Measurements from ENCODE around the gene ANTXR2.

ANTXR2 gene

DNA sequence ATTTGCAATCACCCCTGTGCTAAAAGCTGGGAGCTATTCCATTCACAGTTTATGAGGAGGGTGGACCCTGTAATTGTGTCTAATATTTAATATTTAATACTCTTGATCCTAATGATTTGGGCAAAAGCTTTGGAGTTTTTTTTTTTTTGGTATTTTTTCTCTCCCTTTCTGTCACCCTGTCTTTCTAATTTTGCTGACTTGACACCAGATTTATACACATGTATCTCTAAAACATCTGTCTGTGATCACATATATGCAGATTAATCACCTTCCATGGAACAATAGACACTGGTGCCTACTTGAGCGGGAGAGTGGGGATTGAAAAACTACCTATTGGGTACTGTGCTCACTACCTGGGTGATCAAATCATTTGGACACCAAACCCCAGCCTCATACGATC is 18.7 kb upstream of the ANTXR2 start:
- no peak for DNase-seq

DNA sequence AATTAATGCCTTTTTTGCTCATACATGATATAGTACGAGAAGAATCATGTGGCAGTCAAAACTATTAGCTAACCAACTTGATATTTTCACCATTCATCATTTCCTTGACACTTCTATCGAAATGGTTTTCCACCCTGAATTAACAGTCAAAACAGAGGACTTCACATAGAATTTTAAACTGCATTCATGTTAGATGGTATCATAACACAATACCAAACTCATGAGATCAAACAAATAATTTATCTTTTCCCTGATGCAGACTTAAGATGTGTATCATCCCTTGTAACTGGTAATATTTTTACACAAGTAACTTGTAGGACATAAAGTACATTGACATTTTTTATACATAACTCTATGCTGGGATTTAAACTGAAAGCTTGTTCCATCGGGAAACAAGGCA is 18.2 kb upstream of the ANTXR2 start:
- no peak for DNase-seq

DNA sequence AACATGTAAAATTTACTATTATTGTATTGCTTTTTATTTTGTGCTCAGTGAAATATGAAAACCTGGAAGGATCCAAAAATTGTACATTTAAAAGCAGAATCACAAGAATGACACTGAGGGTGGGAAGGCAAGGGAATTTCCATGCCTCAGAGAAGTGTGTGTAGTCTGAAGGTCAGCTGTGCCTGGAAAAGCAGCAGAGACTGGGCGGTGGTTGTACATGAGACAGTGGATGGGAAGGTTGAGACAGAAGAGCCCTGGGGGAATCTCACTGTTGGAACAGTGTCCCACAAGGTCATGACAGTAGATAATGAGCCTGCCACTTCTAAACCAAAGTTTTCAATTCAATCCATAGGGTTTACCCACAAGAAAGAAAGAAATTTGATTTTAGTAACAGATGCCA is 17.1 kb upstream of the ANTXR2 start:
- DNase-seq = no peak

DNA sequence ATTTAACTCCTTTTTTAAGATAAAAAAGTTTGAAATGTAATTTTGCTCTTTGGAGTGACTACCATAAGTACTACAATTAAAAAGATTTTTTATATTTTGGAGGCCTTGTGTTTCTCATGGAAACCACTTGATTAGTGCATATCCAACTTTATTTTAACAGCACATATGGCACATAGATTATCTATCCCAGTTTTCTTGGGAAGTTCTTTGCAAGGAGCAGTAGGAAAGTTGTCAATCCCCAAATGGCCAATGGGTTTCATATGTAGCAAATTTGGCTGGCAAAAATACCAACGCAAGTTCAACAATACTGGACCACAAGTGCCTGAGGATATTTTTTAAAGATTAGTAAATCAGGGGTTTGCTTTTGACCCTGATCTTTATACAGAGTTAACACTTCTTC is 15.4 kb upstream of the ANTXR2 start:
- no peak for DNase-seq

DNA sequence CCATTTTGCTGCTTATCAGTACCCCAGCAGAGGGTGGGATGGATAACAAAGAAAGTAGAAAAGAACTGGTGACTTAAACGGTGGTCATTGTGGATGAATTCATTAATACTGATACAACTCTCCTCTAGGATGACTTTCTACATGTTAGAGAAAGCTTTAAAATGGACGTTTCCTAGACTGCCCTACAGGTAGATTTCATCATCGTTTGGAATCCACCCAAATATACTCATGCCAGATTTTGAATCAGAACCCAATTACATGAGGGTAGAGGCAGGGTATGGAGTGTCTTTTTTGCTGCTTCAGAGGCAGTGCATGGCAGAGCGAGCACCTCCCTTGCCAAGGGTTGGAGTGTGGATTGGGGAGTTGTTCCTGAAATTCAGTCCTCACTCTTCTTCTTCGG is 13.3 kb upstream of the ANTXR2 start:
- no peak for DNase-seq

DNA sequence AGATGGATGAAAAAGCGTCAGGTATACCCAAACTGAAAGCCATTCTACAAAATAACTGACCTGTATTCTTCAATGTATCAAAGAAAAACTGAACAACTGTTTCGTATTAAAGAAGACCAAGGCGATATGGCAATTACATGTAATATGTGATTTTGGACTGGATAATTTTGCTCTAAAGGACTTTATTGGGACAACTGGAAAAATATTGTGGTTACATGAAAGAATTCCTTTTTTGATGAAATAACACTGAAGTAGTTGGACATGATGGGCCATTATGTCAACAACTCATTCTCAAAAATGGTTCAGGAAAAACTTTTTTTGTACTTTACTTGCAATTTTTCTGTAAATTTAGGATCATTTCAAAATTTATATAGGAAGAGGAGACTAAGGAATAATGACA is 12.1 kb upstream of the ANTXR2 start:
- DNase-seq = no peak

DNA sequence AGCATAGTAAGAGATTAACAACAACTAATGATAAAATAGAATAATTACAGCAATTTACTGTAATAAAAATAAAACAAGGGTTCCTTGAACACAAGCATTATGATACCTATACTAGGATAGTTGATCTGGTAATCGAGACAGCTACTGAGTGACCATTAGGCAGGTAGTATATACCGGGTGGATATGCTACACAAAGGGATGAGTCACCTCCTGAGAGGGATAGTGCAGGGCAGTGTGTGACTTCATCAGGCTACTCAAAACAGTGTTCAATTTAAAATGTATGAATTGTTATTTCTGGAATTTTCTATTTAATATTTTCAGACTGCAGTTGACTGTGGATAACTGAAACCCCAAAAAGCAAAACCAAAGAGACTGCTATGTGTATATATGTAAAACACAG is 9.7 kb upstream of the ANTXR2 start:
- no peak for DNase-seq

DNA sequence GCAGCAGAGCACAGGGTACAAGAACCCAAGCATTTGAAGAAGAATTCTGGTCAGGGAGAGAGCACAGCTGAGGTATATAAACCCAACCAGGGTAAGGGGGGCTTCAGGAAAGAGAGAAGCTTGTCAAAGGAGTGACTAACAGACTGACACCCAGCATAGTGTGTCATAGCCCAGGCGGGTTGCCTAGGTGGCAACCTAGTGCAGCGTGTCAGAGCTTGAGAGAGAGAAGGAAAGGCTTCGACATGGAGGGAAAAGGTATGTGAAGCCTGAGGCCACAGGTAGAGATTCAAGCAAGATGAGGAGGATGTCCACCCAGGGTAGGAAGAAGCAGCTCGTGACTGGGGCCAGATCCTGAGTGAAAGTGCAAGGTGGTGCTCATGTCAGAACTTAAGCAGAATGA is 8.5 kb upstream of the ANTXR2 start:
- DNase-seq = no peak

DNA sequence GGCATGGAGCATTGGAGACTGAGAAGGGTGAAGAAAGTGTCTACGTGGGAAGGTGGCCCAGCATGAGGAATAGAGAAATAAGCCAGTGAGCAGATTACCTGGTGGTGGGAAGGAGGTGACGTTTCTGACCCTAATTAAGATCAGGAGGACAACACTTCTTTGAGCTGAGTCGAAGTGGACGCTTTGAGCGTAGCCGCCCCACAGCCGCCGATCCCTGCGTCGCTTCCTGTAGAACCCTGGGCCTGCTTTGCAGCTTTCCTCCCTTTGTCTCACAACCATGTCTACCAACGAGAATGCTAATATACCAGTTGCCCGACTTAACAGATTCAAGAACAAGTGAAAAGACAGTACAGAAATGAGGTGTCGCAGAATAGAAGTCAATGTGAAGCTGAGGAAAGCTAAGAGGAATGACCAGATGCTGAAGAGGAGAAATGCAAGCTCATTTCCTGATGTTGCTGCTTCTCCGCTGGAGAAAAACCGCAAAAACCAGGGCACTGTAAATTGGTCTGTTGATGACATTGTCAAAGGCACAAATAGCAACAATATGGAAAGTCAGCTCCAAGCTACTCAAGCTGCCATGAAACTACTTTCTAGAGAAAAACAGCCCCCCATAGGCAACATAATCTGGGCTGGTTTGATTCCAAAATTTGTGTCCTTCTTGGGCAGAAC is 6.4 kb upstream of the ANTXR2 start:
- no peak for DNase-seq

DNA sequence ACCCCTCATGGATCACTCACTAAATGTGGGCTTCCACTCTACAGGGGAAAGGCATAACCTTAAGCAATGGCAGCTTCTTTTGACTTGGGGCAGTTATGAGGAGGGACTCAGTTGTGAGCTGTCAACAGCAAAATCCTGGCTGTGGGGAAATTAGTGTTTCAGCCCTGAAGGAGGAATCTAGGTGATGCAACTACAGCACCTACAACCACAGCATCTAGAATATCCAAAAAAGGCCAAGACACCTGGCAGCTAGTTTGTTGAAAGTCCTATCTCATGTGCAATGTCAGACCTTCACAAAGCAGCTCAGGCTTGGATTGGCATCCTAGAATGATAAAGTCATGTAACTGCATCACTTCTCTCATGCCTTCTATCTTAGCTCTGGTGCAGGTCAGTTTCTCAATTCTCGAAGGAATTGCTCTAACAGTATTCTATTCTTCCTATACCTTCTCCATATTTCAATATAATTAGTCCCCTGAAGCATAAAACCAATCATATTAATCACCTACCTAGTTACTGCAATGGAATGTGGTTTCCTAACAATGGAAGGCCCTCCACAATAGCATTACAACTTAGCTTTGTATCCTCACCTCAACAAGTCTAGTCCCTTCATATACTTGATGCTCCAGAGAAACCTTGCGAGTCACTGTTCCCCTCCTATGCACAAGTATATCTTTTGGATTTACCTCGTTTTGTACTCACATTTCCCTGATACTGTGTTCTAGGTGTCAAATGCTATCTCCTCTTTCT is 5.5 kb upstream of the ANTXR2 start:
- DNase-seq = no peak

DNA sequence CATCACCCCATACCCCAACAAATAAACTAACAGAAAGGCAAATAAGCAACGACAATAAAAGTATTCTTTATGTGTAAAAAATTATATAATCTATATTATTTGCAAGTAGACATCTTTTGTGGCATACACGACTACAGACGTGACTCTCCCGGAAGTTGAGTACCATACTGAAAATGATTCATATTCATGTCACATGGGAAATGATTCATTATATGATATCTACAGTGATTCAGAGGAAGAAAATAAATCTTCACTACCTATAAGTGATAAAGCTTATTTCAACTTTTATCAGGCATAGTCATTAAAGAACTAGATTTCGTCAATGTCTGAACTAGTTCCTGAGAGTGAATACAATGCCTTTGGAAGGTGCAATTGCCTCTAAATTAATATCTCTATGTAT is 4.6 kb upstream of the ANTXR2 start:
- no peak for DNase-seq

DNA sequence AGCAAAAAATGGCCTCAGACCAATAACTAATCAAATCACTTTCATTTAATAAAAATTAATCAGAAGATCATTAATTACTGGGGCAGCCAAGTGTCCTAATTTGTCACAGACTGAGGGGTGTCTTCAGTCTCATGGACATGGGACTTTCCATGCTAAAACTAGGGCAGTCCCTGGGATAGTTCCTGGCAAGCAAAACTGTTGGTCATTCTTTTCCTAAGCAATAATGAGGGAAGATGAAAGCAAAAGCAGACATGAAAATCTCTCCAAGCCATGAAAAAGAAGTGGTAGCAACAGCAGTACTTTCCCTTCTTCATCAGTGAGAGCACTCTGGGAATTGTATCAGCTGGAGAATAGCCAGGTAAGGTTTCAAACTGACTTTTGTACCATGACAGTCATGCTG is 3.7 kb upstream of the ANTXR2 start:
- DNase-seq = no peak

DNA sequence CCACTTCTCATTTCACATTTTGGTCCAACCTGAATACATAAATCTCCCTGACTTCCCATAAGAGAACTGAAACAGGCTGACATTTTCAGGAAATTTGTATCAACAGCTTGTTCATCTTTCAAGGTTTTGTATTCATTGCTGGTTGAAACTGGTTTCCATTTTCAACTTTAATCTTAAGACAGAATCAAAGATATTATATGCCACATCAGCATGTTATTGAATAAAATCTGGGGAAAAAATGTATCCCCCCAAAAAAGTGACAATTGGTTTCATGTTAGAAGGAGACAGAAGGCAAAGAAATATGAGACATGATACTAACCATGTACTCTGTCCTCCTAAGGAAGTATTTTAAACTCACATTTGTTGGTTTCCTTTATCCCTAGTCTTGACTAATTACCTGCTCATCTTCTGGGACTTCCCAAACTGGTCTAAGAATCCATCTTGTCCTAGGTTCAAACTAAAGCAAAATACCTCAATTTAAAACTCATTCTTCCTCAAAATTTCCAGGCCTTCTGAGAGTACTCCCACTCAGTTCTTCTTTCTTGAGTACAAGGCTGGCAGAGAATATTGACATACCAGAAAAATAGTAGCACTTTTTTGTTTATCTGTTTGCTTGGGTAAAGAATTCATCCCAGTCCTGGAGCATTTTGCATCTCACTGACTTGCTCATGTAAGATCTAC is 3.1 kb upstream of the ANTXR2 start:
- DNase-seq = no peak

DNA sequence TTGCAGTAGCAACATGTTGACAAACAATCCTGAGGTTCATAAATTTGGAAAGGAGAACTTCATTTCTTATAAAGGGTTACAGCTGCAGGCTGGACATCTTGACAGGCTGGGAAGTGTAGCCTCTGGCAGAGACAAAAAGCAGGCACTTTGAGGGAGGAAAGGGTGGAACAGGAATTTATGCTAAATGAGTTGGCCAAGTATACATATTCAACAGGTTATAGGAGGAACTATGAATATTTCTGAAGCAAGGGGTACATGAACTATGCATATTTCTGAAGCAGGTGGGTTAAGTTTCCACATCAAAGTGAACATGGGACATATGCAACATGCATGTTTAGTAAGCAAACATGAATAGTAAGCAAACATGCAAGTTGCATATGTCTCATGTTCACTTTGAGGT is 1.6 kb upstream of the ANTXR2 start:
- no peak for DNase-seq

DNA sequence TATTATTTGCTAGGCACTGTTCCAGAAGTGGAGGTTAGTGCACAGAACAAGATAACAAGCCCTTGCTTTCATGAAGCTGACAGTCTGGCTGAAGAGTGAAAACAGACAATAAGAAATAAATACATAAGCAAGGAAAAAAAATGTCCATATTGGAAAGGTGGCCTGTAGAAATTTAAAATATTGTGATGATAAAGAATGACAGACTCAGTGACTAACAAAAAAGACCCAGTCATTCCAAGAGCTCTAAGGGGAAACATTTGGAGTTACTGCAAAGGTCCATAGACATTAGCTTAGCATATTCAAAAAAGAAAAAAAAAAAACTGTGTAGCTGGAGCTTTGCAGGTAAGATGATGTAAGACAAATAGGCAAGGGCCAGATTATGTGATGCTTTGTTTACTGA is 1.0 kb upstream of the ANTXR2 start:
- DNase-seq = no peak

DNA sequence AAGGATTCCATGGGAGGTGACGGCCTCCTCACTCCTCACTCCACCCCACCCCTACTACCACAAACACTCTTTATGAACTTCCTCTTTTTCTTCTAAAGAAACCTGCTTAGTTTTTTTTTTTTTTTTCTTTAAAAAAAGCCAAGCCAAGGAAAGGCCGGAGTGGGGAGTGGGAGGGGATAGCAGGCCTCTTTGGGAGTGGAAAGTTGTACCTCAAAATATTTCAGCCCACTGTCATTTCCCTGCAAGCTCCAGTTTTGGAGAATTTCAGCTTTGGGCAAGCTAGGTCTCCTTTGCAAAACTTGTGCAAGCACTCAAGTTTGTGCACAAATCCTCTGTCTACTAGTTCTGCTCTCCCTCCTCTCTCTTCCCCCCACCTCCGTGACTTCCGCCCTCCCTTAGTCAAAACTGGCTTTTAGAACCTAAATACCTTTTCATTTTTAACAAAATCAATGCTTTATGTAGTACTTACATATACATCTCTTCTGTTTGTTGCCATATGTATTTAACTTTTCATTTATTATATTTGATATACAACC is 512 bp upstream of the ANTXR2 start:
- DNase-seq = no peak

DNA sequence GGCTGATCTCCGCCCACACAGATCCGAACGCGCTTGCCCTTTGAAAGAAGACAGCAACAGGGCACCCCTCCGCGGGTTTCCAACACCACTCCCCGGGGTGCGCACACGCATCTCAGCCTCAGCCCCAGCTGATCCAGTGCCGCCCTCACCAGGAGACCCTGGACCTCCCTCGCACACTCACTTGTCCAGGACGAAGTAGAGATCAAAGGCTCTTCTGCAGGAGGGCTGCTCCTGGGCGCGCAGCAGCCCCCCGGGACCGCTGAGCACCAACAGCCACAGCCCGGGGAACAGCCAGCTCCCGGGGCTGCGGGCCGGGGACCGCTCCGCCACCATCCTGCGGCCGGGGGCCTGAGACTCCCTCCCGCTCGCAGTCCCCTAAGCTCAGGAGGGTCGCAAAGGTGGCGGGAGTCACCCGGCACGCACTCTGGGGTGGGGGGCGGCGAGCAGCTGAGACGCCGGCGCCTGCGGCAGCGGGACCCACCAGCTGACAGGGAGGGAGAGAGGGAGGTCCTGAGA is 743 bp downstream of the ANTXR2 start:
- peak; percentile 76 for DNase-seq

DNA sequence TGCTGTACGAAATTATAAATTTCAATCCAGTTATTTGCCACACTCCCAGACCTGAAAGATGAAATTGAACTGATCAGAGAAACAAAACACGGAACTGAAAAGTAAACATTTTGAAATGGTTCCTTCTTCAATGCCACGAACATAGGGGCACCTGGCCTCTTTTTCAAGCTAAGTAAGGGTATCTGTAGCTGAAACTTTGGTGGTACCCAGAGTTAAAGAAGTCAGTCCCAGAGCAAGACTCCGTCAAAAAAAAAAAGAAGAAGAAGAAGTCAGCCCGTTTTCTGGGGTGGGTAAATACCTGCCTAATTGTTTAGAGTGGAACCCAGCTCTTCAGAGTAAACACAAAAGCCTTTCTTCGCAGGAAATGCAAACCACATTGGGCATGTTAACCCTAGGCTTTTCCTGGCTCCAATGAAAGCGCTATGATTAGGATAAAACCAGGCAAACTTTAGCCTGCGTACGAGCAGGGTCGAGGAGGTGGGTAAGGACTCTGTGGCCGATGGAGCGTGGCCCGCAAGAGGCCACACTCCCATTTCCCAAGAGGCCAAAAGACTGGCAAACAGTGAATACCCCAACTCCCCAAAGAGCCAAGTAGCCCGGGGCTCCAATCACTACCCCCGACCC is 1.3 kb downstream of the ANTXR2 start:
- DNase-seq = no peak

DNA sequence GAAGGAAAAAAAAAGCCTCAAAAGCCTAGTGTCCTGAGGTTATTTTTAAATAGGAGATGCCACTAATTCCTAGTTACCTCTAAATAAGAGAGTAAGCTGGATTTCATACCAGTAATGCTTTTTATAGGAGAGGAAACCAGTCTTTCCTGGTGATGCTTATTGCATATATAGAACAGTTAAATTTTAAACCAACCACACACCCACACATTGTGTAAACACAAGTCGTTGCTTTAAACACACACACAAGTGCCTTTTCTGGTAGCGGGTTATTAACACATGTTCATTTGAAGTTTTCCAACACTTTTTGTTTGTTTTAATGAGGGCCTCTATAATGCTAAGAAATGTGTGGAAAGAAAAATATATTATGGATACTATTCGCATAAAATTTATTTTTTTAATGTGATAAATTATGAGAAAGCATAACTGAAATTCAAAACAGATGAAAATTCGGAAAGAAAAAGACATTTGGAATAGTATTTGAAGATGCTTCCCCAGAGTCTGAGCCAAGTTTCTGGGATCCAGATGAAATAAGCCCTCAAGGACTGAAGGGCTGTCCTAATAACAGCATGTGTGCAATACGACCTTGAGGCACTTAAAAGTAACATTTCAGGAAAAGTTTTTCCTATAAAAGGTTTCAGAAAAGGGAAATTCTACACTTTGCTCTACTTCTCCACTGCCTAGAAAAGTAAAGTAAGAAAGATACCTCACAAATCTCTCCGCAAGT is 2.0 kb downstream of the ANTXR2 start:
- DNase-seq = peak; percentile 8

DNA sequence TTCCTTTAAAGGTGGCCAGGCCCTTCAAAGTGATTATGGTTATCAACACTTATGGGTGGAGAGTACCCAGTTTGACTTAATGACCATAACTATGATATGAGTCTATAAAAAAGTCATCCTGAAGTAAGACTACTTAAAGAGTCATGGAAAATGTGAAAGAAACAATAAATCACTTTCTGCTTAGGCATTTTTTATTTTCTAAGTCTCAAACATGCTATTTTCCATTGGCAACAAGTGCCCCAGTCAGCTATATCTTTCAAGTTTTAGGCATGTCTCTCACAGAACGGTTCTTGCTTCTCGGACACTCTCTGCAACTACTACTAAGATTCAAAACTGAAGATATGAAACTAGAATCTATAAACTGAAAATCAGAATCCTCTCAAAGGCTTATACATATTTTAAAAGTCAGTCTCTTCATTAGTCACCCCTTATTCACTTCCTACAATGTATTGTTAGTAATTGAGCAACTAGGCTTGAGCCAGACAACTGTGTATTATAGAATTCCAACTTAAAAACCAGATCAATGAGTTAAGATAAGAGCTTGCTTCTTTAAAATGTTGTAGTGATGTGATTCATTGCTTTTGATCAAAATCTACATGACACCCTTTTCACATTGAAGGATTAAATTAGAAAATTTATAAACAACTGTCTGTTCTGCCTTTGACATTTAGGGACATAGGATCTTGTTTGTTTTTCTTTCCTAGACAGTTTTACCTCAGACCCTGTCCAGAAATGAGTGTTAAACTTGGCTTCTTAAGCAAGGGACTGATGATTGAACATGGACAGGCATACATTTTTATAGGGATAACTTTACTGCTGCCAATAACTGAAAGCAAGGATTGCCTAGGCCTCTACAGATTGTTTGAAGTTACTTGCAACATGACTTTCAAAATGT is 2.9 kb downstream of the ANTXR2 start:
- DNase-seq = no peak

DNA sequence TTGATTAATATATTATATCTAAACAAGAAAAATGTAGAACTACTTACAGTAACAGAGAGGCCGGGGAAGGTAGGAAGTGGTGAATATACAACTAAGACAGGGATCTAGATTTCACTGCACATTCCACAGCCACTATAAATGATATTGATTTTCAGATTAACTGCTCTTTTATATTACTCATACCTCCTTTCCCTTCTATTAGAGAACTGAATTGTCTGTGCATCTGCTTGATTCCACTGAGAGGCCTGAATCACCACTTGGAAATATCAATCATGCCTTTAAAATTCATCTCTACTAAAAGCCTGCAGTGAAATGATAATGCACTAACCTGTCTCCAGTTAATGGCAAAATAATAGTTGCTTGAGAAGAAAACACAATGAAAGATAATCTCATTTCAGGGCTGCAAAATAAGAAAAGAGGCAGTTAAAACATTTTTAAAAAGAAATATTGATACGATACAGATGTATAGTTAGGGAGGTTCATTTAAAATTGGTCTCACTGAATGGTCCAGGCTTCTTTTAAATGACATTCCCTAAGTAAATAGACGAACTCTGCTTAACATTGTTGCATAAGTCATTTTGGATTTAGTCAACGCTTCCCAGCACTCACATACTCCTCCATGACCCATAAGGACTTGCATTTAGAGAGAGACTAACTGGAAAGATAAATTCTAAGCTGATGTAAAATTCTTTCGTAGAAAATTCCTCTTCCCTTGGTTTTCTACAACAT is 3.8 kb downstream of the ANTXR2 start:
- no peak for DNase-seq
